ENCODE data around the gene MIEF1. TPM values are rescaled to one million over a fixed set of nuclear protein-coding genes. Genes with fewer than 3 reads are reported as not detected.

MIEF1 gene
- total RNA-seq, 1 experiment from 2014 or later: 49.4 TPM

DNA sequence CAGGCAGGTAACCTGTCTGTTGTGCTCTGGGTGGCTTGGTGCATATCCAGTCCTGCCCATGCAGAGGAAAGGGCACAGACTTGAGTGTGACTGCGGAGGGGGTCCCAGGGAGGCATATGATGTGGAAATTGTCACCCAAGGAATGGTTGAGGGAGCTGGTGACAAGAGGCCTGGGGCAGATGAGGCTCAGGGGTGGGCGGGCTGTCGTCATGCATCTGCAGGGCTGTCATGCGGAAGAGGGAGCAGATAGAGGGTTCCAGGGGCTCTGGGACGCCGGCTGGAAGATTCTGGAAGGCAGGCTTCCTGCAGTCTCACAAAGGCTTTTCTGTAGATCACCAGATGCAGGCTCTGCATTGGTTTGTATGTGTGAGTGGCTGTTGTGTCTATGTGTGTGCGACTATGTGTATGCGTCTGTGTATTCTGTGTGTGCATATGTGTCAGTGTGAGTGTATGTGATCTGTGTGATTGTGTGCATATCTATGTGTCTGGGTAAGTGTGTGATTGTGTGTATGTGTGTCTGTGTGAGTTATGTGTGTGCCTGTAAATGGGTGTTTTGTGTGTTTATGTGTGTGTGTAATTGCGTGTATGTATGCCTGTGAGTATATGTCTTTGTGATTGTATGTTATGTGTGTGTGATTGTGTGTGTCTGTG, 60.9 kb downstream of the MIEF1 start:
- H3K27ac Mint-ChIP-seq (ENCODE audit: unreplicated experiment): no peak overlapping the region
- H3K27me3 Mint-ChIP-seq (ENCODE audit: insufficient read depth, unreplicated experiment): peaks cover 2% of the 10 kb centered on the region
- CTCF ChIA-PET: no interaction called here
- no peak for DNase-seq
- H3K36me3 Mint-ChIP-seq (ENCODE audit: insufficient read depth, unreplicated experiment): no peaks in the 10 kb centered on the region
- no peak overlapping the region for H3K4me3 ChIP-seq (ENCODE audit: low read depth, low read length)
- no peaks in the 10 kb centered on the region for H3K36me3 ChIP-seq (ENCODE audit: control insufficient read depth, insufficient read depth, low read length)
- intact Hi-C loops (cut with micrococcal nuclease; ENCODE audit: unreplicated experiment): no loop called here
- H3K4me1 Mint-ChIP-seq (ENCODE audit: low read depth, unreplicated experiment): no peaks in the 10 kb centered on the region
- H3K9me3 Mint-ChIP-seq (ENCODE audit: unreplicated experiment): peaks cover 11% of the 10 kb centered on the region
- no peaks in the 10 kb centered on the region for H3K4me1 ChIP-seq
- peaks cover 2% of the 10 kb centered on the region; the same call in 1 of the 2 replicates for H3K27me3 ChIP-seq (replicated peaks; ENCODE audit: control insufficient read depth, insufficient read depth, low read length)
- POLR2A ChIA-PET: no interaction called here
- no peak overlapping the region for H3K4me3 Mint-ChIP-seq (ENCODE audit: unreplicated experiment)
- TF ChIP-seq, protein P1, sequence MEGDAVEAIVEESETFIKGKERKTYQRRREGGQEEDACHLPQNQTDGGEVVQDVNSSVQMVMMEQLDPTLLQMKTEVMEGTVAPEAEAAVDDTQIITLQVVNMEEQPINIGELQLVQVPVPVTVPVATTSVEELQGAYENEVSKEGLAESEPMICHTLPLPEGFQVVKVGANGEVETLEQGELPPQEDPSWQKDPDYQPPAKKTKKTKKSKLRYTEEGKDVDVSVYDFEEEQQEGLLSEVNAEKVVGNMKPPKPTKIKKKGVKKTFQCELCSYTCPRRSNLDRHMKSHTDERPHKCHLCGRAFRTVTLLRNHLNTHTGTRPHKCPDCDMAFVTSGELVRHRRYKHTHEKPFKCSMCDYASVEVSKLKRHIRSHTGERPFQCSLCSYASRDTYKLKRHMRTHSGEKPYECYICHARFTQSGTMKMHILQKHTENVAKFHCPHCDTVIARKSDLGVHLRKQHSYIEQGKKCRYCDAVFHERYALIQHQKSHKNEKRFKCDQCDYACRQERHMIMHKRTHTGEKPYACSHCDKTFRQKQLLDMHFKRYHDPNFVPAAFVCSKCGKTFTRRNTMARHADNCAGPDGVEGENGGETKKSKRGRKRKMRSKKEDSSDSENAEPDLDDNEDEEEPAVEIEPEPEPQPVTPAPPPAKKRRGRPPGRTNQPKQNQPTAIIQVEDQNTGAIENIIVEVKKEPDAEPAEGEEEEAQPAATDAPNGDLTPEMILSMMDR (IDR thresholded peaks at IDR 0.05; ENCODE audit: insufficient read depth in 1 of 2, low read depth in 1 of 2, low read length in 1 of 2, severe bottlenecking in 1 of 2, unreplicated experiment in 1 of 2): no peak
- BruUV-seq (replicated peaks): no TSS peak
- H3K9me3 ChIP-seq: no peaks in the 10 kb centered on the region

DNA sequence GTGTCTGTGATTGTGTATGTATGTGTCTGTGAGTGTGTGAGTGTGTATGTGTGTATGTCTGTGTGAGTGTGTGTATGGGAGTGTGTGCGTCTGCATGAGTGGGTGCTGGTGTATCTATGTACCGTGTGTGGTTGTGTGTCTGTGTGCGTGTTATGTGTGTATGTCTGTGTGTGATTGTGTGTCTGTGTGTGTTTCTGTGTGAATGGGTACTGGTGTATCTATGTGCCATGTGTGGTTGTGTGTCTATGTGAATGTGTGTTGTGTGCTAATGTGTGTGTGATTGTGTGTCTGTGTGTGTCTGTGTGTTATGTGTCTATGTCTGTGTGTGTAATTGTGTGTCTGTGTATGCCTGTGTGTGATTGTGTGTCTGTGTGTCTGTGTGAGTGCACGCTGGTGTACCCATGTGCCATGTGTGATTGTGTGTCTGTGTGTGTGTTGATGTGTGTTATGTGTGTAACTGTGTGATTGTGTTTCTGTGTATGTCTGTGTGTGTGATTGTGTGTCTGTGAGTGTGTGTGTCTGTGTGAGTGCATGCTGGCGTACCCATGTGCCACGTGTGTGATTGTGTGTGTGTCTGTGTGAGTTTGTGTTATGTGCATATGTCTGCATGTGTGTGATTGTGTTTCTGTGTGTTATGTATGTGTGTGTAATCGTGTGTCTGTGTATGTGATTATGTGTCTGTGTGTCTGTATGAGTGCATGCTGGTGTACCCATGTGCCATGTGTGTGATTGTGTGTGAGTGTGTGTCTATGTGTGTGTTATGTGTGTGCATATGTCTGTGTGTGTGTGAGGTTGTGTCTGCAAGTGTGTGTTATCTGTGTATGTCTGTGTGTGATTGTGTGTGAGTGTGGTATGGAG, 61.7 kb downstream of the MIEF1 start:
- no peaks in the 10 kb centered on the region for H3K4me1 ChIP-seq
- H3K9me3 Mint-ChIP-seq (ENCODE audit: unreplicated experiment): peaks cover 11% of the 10 kb centered on the region
- TF ChIP-seq, protein P1 (IDR thresholded peaks at IDR 0.05; ENCODE audit: insufficient read depth in 1 of 2, low read depth in 1 of 2, low read length in 1 of 2, severe bottlenecking in 1 of 2, unreplicated experiment in 1 of 2): no peak
- DNase-seq: no peak
- no peak overlapping the region for H3K4me3 Mint-ChIP-seq (ENCODE audit: unreplicated experiment)
- no TSS peak for BruUV-seq (replicated peaks)
- H3K4me1 Mint-ChIP-seq (ENCODE audit: low read depth, unreplicated experiment): no peaks in the 10 kb centered on the region
- POLR2A ChIA-PET: no interaction called here
- no peaks in the 10 kb centered on the region for H3K27me3 Mint-ChIP-seq (ENCODE audit: insufficient read depth, unreplicated experiment)
- H3K27ac Mint-ChIP-seq (ENCODE audit: unreplicated experiment): no peak overlapping the region
- no peak overlapping the region for H3K4me3 ChIP-seq (ENCODE audit: low read depth, low read length)
- no peaks in the 10 kb centered on the region for H3K9me3 ChIP-seq
- peaks cover 2% of the 10 kb centered on the region; the same call in 1 of the 2 replicates for H3K27me3 ChIP-seq (replicated peaks; ENCODE audit: control insufficient read depth, insufficient read depth, low read length)
- H3K36me3 Mint-ChIP-seq (ENCODE audit: insufficient read depth, unreplicated experiment): no peaks in the 10 kb centered on the region
- no peaks in the 10 kb centered on the region for H3K36me3 ChIP-seq (ENCODE audit: control insufficient read depth, insufficient read depth, low read length)
- CTCF ChIA-PET: no interaction called here
- intact Hi-C loops (cut with micrococcal nuclease; ENCODE audit: unreplicated experiment): no loop called here

DNA sequence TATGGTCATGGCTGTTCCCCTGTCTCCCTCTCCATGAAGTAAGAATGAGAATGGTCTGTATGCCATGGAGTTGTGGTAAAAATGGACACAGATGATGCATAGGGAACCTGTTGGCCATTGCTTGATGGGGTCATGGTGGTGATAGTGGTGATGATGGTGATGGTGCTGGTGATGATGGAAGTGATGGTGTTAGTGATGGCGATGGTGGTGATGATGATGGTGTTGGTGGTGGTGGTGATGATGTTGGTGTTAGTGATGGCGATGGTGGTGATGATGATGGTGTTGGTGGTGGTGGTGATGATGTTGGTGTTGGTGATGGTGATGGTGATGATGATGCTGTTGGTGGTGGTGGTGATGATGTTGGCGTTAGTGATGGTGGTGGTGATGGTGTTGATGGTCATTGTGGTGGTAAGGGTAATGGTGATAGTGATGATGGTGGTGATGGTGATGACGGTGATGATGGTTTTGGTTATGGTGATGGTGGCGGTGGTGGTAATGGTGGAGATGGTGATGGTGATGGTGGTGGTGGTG, 63.4 kb downstream of the MIEF1 start:
- Mint-ChIP-seq H3K27ac (ENCODE audit: unreplicated experiment) (no peak overlapping the region), H3K4me3 (ENCODE audit: unreplicated experiment) (no peak overlapping the region), H3K27me3 (ENCODE audit: insufficient read depth, unreplicated experiment) (no peaks in the 10 kb centered on the region), H3K36me3 (ENCODE audit: insufficient read depth, unreplicated experiment) (no peaks in the 10 kb centered on the region), H3K4me1 (ENCODE audit: low read depth, unreplicated experiment) (no peaks in the 10 kb centered on the region), H3K9me3 (ENCODE audit: unreplicated experiment) (peaks cover 11% of the 10 kb centered on the region)
- ChIA-PET CTCF (no interaction called here), POLR2A (no interaction called here)
- intact Hi-C loops (cut with micrococcal nuclease; ENCODE audit: unreplicated experiment): no loop called here
- no peaks in the 10 kb centered on the region for H3K9me3 ChIP-seq
- DNase-seq: no peak
- no peaks in the 10 kb centered on the region for H3K36me3 ChIP-seq (ENCODE audit: control insufficient read depth, insufficient read depth, low read length)
- TF ChIP-seq, protein P1 (IDR thresholded peaks at IDR 0.05; ENCODE audit: insufficient read depth in 1 of 2, low read depth in 1 of 2, low read length in 1 of 2, severe bottlenecking in 1 of 2, unreplicated experiment in 1 of 2): no peak
- no peaks in the 10 kb centered on the region for H3K4me1 ChIP-seq
- BruUV-seq (replicated peaks): no TSS peak
- H3K4me3 ChIP-seq (ENCODE audit: low read depth, low read length): no peak overlapping the region
- H3K27me3 ChIP-seq (replicated peaks; ENCODE audit: control insufficient read depth, insufficient read depth, low read length): peaks cover 2% of the 10 kb centered on the region; the same call in 1 of the 2 replicates

All from Caco-2 (cell line).